ENCODE results near the gene ANXA3.

The ANXA3 gene

DNA sequence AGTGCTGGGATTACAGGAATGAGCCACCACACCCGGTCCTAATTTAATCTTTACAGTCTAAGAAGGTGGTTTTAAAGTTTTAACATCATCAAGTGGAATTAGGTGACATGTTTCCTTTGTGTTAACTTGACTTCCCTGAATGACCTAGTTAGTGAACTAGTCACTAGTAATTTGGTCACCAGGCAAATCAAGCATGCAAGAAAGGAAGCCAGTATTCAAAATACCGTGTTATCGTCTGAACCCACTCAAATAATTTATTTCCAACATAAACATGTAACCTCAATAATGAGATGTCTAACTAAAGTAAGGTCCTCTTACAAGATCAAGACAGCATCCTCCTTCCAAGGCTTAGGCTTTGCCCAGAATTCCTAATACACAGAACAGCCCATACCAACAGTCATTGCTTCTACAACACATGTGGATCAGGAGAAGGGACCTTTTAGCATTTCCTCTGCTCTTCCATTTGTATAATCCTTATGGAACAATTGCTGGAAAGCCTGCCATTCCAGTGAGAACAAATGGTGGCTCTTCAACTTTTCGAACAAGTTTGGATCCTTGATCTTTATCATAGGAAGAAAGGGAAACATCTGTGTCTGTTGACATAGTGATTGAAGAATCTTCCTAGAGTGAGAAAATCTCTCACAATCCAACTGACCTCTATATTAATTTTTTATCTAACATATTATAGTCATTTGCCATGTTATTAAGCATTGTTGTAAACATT is 97.2 kb downstream of the ANXA3 start:
- DNase-seq: no peak

DNA sequence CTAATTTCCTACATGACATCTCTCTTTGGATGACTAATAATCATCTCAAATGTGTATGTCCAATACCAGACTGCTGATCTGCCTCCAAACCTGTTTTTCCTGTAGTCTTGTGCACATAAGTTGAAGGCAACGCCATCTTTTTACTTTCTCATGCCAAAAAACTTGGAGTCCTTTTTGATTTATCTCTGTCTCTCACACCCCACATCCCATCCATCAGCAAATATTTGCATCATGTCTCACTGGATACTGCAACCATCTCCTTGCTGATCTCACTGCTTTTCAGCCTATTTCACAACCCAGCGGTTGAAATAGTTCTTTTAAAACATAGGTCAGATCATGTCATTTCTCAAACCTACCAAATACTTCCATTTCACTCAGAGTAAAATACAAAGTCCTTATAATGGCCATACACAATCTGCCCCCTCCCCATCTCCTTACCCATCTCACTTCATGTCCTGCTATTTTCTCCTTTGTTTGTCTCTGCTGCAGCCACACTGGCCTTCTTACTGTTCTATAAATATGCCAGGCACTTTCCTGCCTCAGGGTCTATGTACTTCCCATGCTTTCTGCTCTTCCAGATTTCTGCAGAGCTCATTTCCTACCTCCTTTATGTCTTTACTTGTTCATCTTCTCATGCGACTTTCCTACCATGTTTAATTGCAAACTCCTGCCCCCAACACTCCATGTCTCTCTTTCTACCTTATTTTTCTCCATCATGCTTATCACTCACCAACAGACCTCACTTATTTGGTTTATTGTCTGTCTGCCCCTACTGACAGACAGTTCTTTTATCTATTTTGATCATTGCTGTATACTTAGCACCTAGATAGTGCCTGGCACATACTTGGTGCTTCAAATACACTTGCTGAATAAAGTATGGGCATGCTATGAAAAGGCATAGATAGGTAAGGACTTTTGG is 98.8 kb downstream of the ANXA3 start:
- no peak for DNase-seq

GRCh38 chr4:78651250-78651860 is 99.8 kb downstream of the ANXA3 start:
- DNase-seq: no peak

GRCh38 chr4:78652282-78652876 is 100.8 kb downstream of the ANXA3 start:
- DNase-seq: no peak

- DNase-seq: no peak
These were observed 102.1 kb downstream of the ANXA3 start for GRCh38 chr4:78653655-78654054.

GRCh38 chr4:78654807-78655206 is 103.2 kb downstream of the ANXA3 start:
- no peak for DNase-seq

DNA sequence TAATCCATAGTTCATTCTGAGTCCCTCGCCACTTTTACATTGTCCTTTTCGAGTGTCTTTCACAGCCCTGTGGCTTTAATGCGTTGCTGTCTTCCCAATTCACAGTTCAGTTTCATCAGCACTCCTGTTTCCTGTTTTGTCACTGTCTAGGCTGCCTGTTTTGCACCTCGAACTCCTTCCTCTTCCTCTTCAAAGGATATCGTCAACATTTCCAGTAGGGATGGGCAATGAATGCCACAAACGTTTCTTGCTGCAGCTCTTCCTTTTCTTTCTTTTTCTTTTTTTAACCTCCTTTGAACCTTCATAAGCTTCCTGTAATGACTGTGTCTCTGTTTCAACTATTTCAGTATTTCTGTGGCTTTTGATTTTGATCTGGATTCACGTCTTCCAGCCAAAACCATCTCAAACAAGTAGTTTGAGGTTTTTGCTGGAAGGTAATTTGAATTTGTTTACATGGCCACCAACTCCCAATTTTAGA is 105.4 kb downstream of the ANXA3 start:
- DNase-seq: no peak

- no peak for DNase-seq
These were observed 107.7 kb downstream of the ANXA3 start for GRCh38 chr4:78659264-78659663.

DNA sequence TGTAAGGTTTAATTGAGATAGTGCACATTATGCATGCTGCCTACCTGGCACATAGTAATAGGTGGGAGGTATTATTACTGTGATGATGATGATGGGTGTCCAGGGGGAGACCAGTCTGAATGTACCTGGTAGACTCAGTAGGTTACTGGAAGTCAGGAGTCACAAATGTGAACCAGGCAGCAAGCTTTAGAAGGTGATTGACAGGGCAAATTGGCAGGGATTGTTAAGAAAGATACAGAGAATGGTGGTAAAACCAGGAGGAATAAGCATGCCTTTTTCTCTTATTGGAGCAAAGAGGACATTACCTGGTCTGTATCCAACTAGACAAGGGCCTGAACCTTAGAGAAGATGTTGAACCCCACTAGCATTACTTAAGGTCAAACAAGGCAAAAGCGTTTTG is 108.1 kb downstream of the ANXA3 start:
- no peak for DNase-seq

All from NCI-H774 (cell line).